ENCODE data around the gene CFP. TPM values are rescaled to one million over a fixed set of nuclear protein-coding genes. Genes with fewer than 3 reads are reported as not detected.
"Not testable (repeated sequence)": the region's sequence is repeated elsewhere in the genome, so short reads cannot be mapped to it uniquely, and the experiment has no call there.

CFP gene
- total and polyA plus RNA-seq, 2 experiments from 2014 or later = 0.09 to 0.13 TPM

DNA sequence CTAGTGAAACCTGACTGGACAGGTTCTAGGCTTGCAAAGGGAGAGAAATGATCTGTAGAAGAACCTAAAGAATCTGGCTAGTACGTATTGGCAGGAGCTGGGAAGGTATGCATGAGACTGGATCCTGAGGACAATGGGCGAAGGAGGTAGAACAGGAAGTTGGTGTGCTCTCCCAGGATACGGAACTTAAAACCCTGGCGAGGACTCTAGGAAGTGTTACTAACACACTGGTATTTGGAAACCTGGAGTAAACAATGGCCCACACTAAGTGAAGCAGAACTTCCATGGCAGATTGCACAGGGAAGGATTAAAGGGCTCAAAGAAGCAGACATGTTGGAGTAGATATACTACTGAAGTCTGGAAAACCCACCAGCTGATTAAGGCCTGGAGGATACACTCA is 19.2 kb downstream of the CFP start:
- H3K4me1 ChIP-seq (ENCODE audit: low read depth) = no peaks in the 10 kb centered on the region
- no peaks in the 10 kb centered on the region for H3K27me3 ChIP-seq
- H3K9me3 ChIP-seq (ENCODE audit: low read depth) = no peaks in the 10 kb centered on the region
- DNase-seq (ENCODE audit: low read depth in 1 of 2, low spot score in 1 of 2) = no peak
- TF ChIP-seq, protein P1, sequence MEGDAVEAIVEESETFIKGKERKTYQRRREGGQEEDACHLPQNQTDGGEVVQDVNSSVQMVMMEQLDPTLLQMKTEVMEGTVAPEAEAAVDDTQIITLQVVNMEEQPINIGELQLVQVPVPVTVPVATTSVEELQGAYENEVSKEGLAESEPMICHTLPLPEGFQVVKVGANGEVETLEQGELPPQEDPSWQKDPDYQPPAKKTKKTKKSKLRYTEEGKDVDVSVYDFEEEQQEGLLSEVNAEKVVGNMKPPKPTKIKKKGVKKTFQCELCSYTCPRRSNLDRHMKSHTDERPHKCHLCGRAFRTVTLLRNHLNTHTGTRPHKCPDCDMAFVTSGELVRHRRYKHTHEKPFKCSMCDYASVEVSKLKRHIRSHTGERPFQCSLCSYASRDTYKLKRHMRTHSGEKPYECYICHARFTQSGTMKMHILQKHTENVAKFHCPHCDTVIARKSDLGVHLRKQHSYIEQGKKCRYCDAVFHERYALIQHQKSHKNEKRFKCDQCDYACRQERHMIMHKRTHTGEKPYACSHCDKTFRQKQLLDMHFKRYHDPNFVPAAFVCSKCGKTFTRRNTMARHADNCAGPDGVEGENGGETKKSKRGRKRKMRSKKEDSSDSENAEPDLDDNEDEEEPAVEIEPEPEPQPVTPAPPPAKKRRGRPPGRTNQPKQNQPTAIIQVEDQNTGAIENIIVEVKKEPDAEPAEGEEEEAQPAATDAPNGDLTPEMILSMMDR (IDR thresholded peaks at IDR 0.05; ENCODE audit: low read depth, low read length) = no peak
- H3K36me3 ChIP-seq = no peaks in the 10 kb centered on the region
- no peak overlapping the region for H3K27ac ChIP-seq
- no peak overlapping the region for H3K4me3 ChIP-seq

DNA sequence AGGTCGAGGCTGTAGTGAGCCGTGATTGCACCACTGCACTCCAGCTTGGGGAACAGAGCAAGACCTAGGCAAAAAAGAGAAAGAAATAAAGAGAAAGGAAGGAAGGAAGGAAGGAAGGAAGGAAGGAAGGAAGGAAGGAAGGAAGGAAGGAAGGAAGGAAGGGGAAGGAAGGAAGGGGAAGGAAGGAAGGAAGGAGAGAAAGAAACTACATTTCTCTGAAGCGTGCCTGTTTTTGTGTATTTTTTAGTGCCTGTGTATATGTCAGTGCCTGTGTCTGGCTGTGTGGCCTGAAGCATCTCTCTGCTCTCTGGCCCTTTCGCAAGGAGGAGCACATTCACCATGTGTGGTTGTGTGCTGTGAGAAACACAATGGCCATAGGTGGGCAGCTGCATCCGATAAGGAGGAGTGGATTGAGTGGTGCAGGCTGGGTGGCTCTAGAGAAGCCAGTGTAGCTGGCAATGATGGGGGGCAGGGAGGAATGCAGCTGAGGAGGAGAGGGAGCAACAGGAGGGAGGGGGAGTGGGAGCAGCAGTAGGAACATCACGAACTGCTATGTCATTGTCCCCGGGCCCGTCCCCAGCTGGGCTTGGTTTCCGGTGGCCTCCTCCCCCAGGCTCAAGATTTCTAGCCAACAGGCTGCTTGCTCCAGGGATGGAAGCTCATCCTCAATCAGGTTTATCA is 21.5 kb downstream of the CFP start:
- Histone ChIP-seq H3K27me3 (no peaks in the 10 kb centered on the region), H3K9me3 (ENCODE audit: low read depth) (no peaks in the 10 kb centered on the region), H3K36me3 (no peaks in the 10 kb centered on the region), H3K4me3 (no peak overlapping the region), H3K27ac (no peak overlapping the region), H3K4me1 (ENCODE audit: low read depth) (no peaks in the 10 kb centered on the region)
- DNase-seq (ENCODE audit: low read depth in 1 of 2, low spot score in 1 of 2) = no peak
- TF ChIP-seq, protein P1 (IDR thresholded peaks at IDR 0.05; ENCODE audit: low read depth, low read length) = no peak

DNA sequence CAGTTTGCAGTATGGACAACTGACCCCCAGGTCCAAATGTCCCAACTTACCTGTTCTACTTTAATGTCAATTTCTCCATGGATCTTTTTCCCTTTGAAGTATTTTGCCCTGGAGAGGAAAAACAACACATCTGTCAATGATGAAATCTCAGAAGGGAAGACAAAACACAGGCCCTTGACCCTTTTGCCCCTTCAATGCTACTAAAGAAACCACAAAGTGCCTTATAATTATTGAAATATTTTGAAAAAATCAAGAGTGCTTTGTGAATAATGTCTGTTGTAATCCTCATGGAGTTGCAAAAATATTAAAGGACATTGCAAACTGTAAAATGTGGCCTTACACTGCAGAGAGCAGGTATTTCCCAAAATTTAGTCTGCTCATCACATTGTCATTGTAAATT is 22.6 kb downstream of the CFP start:
- peak in 1 of 2 donors; percentile 39 for DNase-seq (ENCODE audit: low read depth in 1 of 2, low spot score in 1 of 2)
- no peaks in the 10 kb centered on the region for H3K27me3 ChIP-seq
- H3K4me3 ChIP-seq = no peak overlapping the region
- H3K9me3 ChIP-seq (ENCODE audit: low read depth) = no peaks in the 10 kb centered on the region
- H3K27ac ChIP-seq = no peak overlapping the region
- TF ChIP-seq, protein P1 (IDR thresholded peaks at IDR 0.05; ENCODE audit: low read depth, low read length) = no peak
- no peaks in the 10 kb centered on the region for H3K36me3 ChIP-seq
- H3K4me1 ChIP-seq (ENCODE audit: low read depth) = no peaks in the 10 kb centered on the region

DNA sequence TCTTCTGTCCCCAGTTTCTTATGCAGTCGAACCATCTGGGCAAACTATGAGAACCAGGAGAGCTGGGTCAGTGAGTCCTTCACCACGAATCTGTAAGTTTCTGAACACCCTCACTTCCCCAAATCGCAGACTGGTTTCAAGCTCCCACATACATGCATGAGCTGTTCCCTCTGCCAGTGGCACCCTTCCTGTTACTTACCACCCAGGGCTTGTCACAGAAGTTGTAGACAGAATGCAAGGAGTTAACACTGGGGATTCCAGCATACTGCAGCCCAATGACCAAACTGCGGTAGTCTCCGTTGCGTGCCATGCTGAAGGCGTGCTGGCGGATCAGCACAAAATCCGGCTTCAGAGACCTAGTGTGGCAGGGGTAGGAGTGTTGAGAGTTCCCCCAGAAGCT is 24.7 kb downstream of the CFP start:
- TF ChIP-seq, protein P1 (IDR thresholded peaks at IDR 0.05; ENCODE audit: low read depth, low read length) = no peak
- no peaks in the 10 kb centered on the region for H3K4me1 ChIP-seq (ENCODE audit: low read depth)
- H3K4me3 ChIP-seq = no peak overlapping the region
- no peaks in the 10 kb centered on the region for H3K9me3 ChIP-seq (ENCODE audit: low read depth)
- H3K27me3 ChIP-seq = no peaks in the 10 kb centered on the region
- no peak for DNase-seq (ENCODE audit: low read depth in 1 of 2, low spot score in 1 of 2)
- H3K27ac ChIP-seq = no peak overlapping the region
- no peaks in the 10 kb centered on the region for H3K36me3 ChIP-seq

DNA sequence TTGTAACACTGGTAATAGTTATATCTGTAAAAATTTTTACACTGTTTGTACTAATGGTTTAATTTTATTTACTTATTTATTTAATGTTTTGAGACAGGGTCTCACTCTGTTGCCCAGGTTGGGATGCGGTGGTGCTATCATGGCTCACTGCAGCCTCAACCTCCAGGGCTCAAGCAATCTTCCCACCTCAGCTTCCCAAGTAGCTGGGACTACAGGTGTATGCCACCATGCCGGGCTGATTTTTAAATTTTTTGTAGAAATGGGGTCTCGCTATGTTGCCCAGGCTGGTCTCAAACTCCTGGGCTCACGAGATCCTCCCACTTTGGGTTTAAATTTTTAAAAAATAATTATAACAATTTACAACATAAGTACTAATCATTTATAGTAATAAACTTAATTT is 26.6 kb downstream of the CFP start:
- not testable (repeated sequence) for DNase-seq (ENCODE audit: low read depth in 1 of 2, low spot score in 1 of 2); H3K36me3 ChIP-seq; H3K27me3 ChIP-seq; H3K27ac ChIP-seq; H3K4me3 ChIP-seq; H3K4me1 ChIP-seq (ENCODE audit: low read depth); H3K9me3 ChIP-seq (ENCODE audit: low read depth)

DNA sequence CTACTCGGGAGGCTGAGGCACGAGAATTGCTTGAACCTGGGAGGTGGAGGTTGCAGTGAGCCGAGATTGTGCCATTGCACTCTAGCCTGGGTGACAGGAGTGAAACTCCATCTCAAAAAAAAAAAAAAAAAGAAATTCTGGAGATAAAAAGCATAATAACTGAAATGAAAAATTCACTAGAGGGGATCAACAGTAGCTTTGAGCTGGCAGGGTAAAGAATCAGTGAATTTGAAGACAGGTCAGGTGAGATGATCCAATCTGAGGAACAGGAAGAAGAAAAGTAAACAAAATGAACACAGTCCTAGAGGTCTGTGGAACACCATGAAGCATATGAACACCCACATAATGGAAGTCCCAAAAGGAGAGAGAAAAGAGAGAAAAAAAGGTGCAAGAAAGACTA is 32.5 kb downstream of the CFP start:
- Histone ChIP-seq H3K9me3 (ENCODE audit: low read depth) (no peaks in the 10 kb centered on the region), H3K4me3 (no peak overlapping the region), H3K36me3 (no peaks in the 10 kb centered on the region), H3K27ac (no peak overlapping the region), H3K4me1 (ENCODE audit: low read depth) (no peaks in the 10 kb centered on the region), H3K27me3 (no peaks in the 10 kb centered on the region)
- TF ChIP-seq, protein P1 (IDR thresholded peaks at IDR 0.05; ENCODE audit: low read depth, low read length) = no peak
- no peak for DNase-seq (ENCODE audit: low read depth in 1 of 2, low spot score in 1 of 2)
